SKM-1 treated with dmso at 0.1 percent for 144 hours (cell line): ENCODE measurements around the gene MCF2L.
"Not testable (repeated sequence)": the region's sequence is repeated elsewhere in the genome, so short reads cannot be mapped to it uniquely, and the experiment has no call there.

Experiments
- DNase-seq: peaks from one replicate; lab custom pipeline; 2025; ENCODE audit not compliant: unreplicated experiment; lab: John Stamatoyannopoulos, UW

MCF2L gene

DNA sequence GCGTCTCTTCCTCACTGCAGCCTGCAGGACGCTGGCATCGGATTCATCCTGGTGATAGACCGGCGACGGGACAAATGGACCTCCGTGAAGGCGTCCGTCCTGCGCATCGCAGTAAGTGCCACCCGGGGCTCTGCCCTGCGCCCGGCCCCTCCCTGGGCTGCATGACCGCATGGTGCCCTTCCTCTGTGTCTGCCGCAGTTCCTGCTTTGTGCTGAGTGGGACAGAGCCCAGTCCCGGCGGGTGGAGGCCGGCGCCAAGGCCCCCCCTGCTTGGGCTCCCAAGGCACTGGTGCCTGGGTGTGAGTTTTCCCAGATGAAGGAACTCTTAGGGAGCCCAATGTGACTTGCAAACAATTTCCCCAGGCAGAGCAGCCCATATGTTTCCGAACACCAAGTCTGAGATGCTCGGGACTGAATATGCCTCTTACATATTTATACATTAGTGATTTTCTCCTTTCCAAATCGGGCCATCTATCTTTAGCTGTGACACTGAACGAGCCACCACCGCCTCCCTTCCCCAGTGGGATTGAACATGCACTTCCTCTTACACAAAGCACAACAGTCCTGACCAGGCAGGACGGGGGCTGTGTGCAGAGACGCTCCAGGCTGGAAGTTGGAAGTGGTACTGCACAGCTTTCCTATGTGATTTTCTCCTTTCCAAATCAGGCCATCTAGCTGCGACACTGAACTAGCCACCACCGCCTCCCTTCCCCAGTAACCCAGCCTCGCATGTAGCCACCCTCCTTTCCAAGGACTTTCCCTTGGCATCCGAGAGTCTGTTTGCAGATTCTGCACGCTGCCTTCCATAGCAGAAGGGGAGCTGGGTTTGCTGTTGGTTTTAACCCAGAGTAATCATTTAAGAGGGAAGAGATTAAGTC lies 76.5 kb downstream of the MCF2L start:
- no peak for DNase-seq

GRCh38 chr13:113046128-113046882 lies 77.3 kb downstream of the MCF2L start:
- no peak for DNase-seq

DNA sequence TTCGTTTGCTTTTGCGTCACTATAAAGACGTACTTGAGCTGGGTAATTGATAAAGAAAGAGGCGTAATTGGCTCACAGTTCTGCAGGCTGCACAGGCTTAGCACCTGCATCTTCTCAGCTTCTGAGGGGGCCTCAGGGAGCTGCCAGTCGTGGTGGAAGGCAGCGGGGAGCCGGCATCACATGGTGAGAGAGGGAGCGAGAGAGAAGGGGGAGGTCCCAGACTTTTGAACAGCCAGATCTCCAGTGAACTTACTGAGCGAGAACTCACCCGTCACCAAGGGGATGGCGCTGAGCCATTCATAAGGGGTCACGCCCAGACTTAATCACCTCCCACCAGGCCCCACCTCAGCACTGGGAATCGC lies 77.8 kb downstream of the MCF2L start:
- no peak for DNase-seq

- DNase-seq: no peak
Measured at GRCh38 chr13:113047587-113047986, 78.6 kb downstream of the MCF2L start.

DNA sequence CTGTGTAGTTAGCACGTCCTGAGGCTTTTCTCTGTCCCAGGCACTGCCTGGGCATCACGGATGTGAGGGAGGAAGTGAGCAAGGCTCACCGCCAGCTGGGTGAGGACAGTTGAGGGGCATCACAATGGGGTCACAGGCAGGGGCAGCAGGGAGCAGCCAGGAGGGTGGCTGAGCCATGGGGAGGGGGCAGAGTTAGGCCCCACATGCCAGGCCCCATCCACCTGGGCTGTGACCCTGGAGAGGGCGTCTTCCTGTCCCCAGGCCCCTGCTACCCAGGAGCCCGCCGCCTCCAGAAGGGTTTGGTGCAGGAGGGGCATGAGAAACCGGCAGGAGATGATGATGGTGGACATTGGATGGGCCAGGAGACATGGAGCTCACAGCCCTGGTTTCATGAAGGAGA lies 79.8 kb downstream of the MCF2L start:
- DNase-seq: no peak

GRCh38 chr13:113049521-113049941 lies 80.5 kb downstream of the MCF2L start:
- DNase-seq: no peak

- DNase-seq: no peak
Measured at GRCh38 chr13:113049981-113050380, 81.0 kb downstream of the MCF2L start.

- no peak for DNase-seq
Measured at GRCh38 chr13:113050734-113051431, 81.9 kb downstream of the MCF2L start.

DNA sequence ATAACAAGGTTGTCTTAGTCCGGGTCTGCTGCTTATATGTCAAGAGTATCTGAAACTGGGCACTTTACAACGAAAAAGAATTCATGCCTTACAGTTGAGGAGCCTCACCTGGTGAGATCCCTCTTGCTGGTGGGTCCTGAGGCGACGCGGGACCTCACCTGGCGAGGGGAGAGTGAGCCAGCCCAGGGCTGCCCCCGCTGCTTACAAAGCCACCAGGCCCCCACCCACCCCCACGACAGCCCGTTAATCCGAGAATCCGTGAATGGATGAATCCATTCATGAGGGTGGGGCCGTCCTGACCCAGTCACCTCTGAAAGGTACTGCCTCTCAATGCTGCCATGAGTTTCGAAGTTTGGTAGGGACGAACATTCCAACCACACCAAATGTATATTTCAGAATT lies 82.6 kb downstream of the MCF2L start:
- DNase-seq: no peak

DNA sequence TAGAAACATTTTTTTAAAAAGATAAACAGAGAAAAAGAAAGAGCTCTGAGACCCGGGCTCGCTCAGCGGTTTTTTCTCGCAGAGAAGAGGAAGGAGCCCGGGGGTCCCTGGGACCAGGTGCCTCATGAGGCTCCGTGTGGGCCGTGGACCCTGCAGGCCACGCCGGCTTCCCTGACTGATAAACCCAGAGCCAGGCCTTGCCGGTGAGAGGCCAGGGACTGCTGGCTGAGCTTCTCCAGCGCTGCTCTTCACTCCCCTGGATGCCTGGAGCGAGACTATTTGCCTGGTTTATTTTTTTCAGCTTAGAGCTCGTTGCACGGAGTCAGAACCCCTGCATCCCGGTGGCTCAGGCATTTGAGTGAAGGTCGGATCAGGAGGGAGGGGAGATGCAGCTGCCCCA lies 83.2 kb downstream of the MCF2L start:
- DNase-seq: no peak

DNA sequence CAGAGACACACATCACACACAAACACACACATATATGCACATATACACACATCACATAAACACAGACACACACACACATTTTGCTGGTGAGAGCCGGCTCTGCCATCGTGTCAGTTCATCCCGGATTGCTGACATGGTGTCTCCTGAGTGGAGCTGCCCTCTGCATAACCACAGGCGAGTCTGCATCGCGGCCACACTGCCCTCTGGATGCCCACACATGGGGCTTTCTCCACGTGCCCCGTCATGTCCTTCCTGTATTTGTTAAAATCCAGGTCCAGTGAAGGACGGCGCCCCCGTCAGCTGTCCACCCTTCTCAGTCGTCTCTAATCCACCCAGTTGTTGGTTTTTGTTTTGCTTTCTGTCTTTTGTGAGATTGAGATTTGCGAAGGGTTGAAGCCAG lies 84.0 kb downstream of the MCF2L start:
- DNase-seq: no peak

DNA sequence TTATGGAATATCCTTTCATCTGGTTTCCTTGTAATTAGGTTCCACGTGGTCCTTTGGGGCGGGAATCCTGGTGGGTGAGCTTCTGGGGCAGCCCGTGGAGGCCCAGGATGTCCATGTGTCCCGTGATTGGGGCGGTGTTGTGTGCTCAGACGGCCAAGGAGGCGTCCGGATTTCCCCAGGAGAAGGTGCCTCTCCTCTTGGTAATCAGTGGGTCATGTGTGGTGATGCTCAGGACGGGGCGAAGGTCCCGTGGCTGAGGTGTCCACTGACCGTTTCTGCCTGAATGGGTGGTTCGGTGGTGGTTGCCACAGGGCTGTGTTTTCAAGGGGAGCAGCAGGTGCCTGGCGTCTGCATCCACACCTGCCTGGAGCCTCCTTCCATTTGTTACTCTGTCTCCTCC lies 84.4 kb downstream of the MCF2L start:
- no peak for DNase-seq

DNA sequence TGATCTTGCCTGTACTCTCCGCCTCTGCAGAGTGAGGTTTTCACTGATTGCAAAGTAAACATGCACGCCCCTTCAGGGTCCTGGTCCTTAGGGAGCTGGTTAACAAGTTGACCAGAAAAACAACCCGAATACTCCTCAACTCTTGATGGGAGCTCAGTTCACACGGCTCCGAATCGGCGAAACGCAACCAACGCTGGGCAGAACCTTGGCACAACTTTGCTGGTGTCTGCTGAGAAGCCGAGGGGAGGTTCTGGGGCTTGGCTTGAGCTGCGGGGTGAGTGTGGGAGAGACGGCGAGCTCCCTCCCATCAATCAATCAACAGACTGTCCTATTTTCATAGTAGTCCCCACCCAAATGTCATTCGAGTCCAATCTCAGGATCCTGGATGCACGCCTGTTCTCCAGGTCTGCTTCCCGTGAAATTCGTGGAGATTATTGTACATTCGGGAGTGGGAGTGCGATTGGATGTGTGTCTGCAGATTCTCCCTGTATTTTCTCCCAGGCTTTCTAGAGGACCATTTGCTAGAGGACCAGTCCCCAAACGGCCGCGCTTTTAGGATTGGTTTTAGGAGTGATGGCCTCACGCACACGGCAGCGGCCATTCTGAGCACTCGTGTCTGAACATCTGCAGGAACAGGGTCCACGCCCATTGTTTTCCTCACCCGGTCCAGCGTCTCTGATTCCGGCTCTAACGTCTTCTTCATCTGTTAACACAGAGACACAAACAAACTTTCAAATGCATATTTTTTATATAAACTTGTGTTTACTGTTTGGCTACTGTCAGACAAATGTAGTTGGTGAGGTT lies 85.0 kb downstream of the MCF2L start:
- no peak for DNase-seq

GRCh38 chr13:113057084-113057483 lies 88.1 kb downstream of the MCF2L start:
- DNase-seq: no peak

DNA sequence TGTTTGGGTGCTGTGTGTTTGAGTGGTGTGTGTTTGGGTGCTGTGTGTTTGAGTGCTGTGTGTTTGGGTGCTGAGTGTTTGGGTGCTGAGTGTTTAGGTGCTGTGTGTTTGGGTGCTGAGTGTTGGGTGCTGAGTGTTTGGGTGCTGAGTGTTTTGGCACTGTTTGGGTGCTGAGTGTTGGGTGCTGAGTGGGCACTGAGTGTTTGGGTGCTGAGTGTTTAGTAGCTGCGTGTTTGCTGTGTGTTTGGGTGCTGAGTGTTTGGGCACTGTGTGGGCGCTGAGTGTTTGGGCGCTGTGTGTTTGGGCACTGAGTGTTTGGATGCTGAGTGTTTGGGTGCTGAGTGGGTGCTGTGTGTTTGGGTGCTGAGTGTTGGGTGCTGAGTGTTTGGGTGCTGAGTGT lies 88.5 kb downstream of the MCF2L start:
- not testable (repeated sequence) for DNase-seq

DNA sequence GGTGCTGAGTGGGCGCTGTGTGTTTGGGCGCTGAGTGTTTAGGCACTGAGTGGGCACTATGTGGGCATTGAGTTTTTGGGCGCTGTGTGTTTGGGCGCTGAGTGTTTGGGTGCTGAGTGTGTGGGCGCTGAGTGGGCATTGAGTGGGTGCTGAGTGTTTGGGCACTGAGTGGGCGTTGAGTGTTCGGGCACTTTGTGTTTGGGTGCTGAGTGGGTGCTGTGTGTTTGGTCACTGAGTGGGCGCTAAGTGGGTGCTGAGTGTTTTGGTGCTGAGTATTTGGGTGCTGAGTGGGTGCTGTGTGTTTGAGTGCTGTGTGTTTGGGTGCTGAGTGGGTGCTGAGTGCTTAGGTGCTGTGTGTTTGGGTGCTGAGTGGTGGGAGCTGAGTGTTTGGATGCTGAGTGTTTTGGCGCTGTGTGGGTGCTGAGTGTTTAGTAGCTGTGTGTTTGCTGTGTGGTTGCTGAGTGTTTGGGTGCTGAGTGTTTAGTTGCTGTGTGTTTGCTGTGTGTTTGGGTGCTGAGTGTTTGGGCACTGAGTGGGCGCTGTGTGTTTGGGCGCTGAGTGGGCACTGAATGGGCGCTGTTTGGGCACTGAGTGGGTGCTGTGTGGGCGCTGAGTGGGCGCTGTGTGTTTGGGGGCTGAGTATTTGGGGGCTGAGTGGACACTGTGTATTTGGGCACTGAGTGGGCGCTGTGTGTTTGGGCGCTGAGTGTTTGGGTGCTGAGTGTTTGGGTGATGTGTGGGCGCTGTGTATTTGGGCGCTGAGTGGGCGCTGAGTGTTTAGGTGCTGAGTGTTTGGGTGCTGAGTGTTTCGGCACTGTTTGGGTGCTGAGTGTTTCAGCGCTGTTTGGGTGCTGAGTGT lies 89.3 kb downstream of the MCF2L start:
- DNase-seq: no peak

- no peak for DNase-seq
Measured at GRCh38 chr13:113058988-113059850, 90.2 kb downstream of the MCF2L start.

- no peak for DNase-seq
Measured at GRCh38 chr13:113059891-113060290, 90.9 kb downstream of the MCF2L start.
